C4-2B (cell line): Measurements from ENCODE around the gene HEXIM2.

Experiments
- ZFX ChIP-seq: fragments of 450-650 bp; IDR thresholded peaks from 2 replicates; pipeline ENCODE4 v1.6.1; 2017
- TF ChIP-seq, protein P1 (sequence below): fragments of 450-650 bp; conservative IDR thresholded peaks from 2 replicates; pipeline ENCODE4 v1.5.1; 2017; ENCODE audit warnings: mild to moderate bottlenecking

DNA sequence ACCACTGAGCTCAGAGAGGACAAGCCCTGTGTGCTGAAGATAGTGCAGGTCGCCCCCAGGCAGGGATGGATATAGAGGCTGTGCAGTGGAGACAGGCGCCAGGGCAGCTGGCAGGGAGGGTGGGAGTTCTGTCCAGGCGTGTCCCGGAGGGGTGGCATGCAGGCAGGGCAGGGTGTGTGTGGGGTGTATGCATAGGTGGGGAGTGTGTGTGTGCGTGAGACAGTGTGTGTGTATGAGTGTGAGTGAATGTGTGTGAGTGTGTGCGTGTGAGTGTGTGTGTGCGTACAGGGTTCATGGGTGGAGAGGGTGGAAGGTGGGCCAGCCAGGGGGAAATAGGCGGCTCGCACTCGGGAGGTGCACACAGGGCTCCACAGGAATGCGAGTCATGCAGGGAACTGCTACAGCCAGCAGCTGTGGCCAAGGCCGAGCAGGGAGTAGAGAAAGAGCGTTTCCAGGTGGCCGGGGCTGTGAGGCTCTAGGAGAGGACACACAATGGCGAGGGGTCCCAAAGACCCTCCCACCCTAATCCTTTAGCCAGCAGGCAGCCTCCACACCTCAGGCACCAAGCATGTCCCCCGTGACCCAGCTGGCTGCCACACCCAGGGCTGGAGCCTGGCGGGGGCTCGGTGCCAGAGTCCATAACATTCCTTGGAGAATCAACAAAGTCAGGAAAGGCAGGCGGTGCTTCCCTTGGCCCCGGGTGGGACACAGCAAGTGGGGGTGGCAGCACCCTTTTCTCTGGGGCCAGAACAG lies 34.0 kb upstream of the HEXIM2 start:
- TF ChIP-seq, protein P1, sequence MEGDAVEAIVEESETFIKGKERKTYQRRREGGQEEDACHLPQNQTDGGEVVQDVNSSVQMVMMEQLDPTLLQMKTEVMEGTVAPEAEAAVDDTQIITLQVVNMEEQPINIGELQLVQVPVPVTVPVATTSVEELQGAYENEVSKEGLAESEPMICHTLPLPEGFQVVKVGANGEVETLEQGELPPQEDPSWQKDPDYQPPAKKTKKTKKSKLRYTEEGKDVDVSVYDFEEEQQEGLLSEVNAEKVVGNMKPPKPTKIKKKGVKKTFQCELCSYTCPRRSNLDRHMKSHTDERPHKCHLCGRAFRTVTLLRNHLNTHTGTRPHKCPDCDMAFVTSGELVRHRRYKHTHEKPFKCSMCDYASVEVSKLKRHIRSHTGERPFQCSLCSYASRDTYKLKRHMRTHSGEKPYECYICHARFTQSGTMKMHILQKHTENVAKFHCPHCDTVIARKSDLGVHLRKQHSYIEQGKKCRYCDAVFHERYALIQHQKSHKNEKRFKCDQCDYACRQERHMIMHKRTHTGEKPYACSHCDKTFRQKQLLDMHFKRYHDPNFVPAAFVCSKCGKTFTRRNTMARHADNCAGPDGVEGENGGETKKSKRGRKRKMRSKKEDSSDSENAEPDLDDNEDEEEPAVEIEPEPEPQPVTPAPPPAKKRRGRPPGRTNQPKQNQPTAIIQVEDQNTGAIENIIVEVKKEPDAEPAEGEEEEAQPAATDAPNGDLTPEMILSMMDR, result no peak
- TF ChIP-seq ZFX, result no peak
